ENCODE data around the gene IRAK4.

The IRAK4 gene

DNA sequence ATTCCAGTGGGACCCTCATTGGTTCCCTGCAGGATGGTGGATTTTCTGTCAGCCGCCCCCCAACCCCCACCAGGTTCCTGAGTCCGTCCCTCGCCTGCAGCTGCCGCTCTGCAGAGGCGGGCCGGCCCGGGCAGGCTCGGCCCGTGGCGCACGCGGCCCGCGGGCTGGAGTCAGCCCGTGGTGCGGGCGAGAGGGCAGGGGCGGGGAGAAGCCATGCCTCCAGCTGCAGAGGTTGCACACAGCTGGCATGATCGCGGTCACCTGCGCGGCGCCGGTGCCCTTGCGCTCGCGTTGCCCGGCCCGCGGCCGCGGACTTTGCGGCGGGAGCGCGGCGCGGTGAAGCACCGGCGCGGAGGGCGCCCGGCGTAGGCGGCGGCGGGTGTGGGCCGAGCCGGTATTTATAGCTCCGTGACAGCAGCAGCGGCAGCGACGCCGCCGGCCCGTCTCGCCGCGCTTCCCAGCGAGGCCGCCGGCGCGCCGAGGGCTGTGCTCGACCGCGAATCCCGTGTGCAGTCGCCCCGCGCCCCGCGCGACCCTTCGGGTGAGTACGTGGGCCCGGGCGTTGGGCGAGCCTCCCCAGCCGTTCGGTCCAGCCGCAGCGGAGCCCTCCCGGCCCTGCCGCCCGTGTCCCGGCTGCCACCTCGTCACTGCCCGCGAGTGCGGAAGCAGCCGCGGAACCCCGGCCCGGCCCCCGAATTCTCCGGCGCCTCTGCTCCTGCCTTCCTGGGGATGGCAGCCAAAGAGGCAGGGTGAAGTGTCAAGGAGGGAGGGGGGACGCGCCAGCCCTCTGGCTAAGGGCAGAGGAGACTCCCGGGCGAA lies 77.1 kb downstream of the IRAK4 start, which contains the start of gene TMEM117:
TMEM117 (plus strand) TSS at position 426 of the 819 bp plus-strand sequence.
- DNase-seq (ENCODE audit: low read depth in 2 of 2): peak; percentile 27 to 42

DNA sequence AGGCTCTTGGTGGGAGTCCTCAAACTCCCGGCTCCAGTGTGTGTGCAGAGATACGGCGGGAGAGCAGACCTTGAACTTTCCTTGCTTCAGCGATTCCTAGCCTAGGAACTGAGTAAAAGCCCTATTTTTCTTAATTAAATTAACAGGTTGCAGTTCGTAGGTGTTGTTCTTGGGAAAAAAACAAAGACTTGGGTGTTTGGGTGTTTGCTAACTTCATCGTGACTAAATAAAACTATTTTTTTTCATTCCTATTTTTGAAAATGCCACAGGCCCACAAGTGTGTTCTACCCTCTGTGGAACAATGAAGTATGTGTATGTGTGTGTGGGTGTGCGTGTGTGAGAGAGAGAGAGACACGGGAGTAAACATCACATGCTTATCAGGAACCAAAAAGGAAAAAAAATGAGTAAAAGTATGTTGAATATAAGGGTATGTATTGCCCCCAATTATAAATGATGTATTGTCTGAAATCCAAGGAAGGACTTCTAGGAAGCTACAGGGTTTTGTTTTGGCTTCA lies 77.8 kb downstream of the IRAK4 start:
- DNase-seq (ENCODE audit: low read depth in 2 of 2): no peak
